ENCODE data around the gene DMP1. TPM values are rescaled to one million over a fixed set of nuclear protein-coding genes. Genes with fewer than 3 reads are reported as not detected.
"Not testable (repeated sequence)": the region's sequence is repeated elsewhere in the genome, so short reads cannot be mapped to it uniquely, and the experiment has no call there.

Gene DMP1
- total RNA-seq, 4 donors from 2014 or later = not detected

DNA sequence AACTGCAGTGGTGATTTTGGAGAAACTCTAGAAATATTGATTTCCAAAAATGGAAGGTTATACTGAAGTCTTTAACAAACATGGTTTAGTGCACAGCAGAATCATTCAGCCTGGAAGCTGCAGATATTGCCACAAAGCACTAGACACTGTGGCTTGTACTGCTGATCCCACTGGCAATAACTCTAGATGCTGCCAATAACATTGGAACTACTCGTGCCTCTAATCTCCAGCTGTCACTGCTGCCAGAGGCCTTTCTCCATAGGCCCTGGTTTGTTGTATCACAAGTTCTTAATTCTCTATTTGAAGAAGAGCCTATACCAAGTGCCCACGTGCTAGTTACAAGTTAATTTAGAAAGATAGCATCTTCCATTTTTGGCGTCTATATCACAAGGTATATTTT is 19.3 kb downstream of the DMP1 start:
- 67 to 75% methylated on average over 2 to 3 of the region's 3 CpGs for WGBS, 2 donors (ENCODE audit: low coverage in 1 of 2)
- ATAC-seq = no peak
- Histone ChIP-seq H3K4me3 (no peak overlapping the region), H3K27me3 (no peaks in the 10 kb centered on the region), H3K36me3 (no peaks in the 10 kb centered on the region), H3K9me3 (peaks cover 0 to 8% (median 0%) of the 10 kb centered on the region in 3 donors), H3K27ac (no peak overlapping the region), H3K4me1 (no peaks in the 10 kb centered on the region)
- TF ChIP-seq, protein P1, sequence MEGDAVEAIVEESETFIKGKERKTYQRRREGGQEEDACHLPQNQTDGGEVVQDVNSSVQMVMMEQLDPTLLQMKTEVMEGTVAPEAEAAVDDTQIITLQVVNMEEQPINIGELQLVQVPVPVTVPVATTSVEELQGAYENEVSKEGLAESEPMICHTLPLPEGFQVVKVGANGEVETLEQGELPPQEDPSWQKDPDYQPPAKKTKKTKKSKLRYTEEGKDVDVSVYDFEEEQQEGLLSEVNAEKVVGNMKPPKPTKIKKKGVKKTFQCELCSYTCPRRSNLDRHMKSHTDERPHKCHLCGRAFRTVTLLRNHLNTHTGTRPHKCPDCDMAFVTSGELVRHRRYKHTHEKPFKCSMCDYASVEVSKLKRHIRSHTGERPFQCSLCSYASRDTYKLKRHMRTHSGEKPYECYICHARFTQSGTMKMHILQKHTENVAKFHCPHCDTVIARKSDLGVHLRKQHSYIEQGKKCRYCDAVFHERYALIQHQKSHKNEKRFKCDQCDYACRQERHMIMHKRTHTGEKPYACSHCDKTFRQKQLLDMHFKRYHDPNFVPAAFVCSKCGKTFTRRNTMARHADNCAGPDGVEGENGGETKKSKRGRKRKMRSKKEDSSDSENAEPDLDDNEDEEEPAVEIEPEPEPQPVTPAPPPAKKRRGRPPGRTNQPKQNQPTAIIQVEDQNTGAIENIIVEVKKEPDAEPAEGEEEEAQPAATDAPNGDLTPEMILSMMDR (IDR thresholded peaks at IDR 0.05) = no peak
- TF ChIP-seq POLR2A (IDR thresholded peaks at IDR 0.05) = no peak
- TF ChIP-seq POLR2AphosphoS5 (IDR thresholded peaks at IDR 0.05) = no peak
- no peak for TF ChIP-seq EP300 (IDR thresholded peaks at IDR 0.05)

DNA sequence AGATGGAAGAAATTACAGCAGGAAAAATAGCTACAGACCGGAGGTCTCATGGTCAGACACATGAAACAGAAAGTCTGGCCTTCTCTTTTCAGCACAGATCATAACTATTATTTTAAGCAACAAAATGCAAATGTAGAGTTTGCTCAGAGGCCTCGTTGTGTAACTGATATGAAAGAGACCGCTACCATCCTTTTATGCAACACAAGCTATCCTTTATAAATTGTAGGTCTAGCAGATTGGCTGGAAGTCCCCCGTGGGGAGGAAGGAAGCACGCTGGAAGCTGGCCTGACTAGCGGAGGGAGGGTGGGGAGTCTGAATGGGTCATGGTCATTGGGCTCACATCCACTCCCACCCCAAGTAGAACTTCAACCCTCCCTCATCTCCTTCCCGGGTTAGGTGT is 27.7 kb downstream of the DMP1 start:
- TF ChIP-seq POLR2AphosphoS5 (IDR thresholded peaks at IDR 0.05) = no peak
- TF ChIP-seq EP300 (IDR thresholded peaks at IDR 0.05) = no peak
- TF ChIP-seq POLR2A (IDR thresholded peaks at IDR 0.05) = no peak
- TF ChIP-seq, protein P1 (IDR thresholded peaks at IDR 0.05) = no peak
- Histone ChIP-seq H3K4me3 (no peak overlapping the region), H3K27me3 (no peaks in the 10 kb centered on the region), H3K9me3 (no peaks in the 10 kb centered on the region), H3K27ac (peak overlapping the region in 1 of 4 donors; percentile 17), H3K4me1 (peaks cover 0 to 6% (median 0%) of the 10 kb centered on the region in 3 donors), H3K36me3 (no peaks in the 10 kb centered on the region)
- ATAC-seq = peak; percentile 39
- WGBS, 2 donors (ENCODE audit: low coverage in 1 of 2) = 32 to 39% methylated on average over 4 to 5 of the region's 7 CpGs

DNA sequence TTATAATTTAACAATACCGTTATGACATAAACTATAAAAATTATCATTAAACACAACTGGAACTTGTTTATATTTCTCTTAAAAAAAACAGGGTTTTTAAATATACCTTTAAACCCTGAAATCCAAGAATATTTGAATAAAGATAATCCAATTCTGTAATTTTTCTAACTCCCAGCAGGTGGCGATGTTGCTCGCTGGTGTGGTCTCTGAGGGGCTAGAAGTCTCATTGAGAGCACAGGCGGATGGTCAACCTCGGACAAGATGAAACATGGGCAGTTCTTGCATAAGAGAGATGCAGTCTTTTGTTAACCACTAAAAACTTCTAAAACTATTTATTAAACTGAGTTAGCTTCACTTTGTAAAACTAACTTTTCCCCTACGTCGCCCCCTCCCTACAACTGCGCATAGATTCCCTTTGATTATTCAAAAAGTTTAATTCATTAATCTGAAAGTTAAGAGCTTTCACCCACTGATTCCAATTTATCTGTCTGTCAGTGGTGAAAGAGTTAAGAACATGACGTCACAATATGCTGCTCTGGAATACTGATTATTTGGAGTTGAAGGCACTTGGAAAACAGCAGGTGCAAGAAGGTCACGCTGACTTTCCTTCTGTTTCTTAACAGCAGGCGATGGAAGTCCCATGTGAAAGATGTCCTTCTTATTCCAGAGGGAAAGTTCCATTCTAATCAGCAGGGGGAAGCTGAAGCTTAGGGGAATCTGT is 29.5 kb downstream of the DMP1 start:
- 33 to 45% methylated on average over 8 to 11 of the region's 11 CpGs for WGBS, 2 donors (ENCODE audit: low coverage in 1 of 2)
- Histone ChIP-seq H3K9me3 (no peaks in the 10 kb centered on the region), H3K27me3 (no peaks in the 10 kb centered on the region), H3K36me3 (no peaks in the 10 kb centered on the region), H3K4me1 (peaks cover 0 to 6% (median 0%) of the 10 kb centered on the region in 3 donors), H3K4me3 (no peak overlapping the region), H3K27ac (no peak overlapping the region)
- TF ChIP-seq POLR2AphosphoS5 (IDR thresholded peaks at IDR 0.05) (no peak), EP300 (IDR thresholded peaks at IDR 0.05) (no peak)
- TF ChIP-seq, protein P1 (IDR thresholded peaks at IDR 0.05) = peak; percentile 61 to 79 (median 70)
- ATAC-seq = peak; percentile 75

DNA sequence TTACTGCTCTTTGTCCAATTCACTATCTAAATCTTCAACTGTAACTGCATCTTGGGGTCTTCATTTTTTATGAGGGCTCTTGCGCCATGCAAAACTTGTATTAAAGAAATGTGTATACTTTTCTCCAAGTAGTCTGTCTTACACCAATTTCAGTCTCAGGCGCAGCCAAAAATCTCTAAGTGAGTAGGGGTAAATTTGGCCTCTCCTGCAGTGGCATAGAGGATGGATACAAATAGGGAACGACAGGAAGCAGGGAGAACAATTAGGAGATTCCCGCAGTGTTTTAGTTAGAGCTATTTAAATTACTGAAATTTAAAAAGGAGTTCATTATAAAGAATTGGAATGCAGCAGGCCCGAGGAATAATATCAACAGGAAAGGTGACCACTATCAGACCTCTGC is 30.2 kb downstream of the DMP1 start:
- no peak for TF ChIP-seq POLR2A (IDR thresholded peaks at IDR 0.05)
- Histone ChIP-seq H3K36me3 (no peaks in the 10 kb centered on the region), H3K27ac (no peak overlapping the region), H3K27me3 (no peaks in the 10 kb centered on the region), H3K4me3 (no peak overlapping the region), H3K9me3 (no peaks in the 10 kb centered on the region), H3K4me1 (peaks cover 0 to 6% (median 0%) of the 10 kb centered on the region in 3 donors)
- WGBS, 2 donors (ENCODE audit: low coverage in 1 of 2) = 53 to 59% methylated on average over 4 of the region's 5 CpGs
- ATAC-seq = no peak

DNA sequence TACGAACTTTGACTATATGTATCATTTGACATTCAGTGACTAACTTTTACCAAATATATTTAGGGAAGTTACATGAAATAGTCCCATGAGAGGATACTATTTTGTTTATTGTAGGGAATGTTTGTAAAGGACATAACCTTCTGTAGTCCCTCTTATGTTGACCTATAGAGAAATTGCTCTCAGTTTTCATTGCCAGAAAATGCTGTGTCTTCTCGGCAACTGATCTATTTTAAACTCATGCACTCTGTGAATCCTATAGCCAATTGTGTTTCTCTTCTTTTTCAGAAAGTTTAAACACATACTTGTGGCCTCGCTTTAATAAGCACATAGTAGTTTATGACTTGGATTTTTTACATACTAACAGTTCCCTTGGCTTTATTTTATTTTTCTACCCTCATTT is 38.2 kb downstream of the DMP1 start:
- Histone ChIP-seq H3K9me3 (peaks cover 0 to 22% (median 0%) of the 10 kb centered on the region in 3 donors), H3K36me3 (no peaks in the 10 kb centered on the region), H3K27me3 (no peaks in the 10 kb centered on the region), H3K4me1 (no peaks in the 10 kb centered on the region), H3K27ac (no peak overlapping the region), H3K4me3 (no peak overlapping the region)
- WGBS, 2 donors (ENCODE audit: low coverage in 1 of 2) = 58 to 62% methylated on average over 3 of the region's 3 CpGs
- ATAC-seq = no peak
- TF ChIP-seq EP300 (IDR thresholded peaks at IDR 0.05) = no peak
- TF ChIP-seq POLR2AphosphoS5 (IDR thresholded peaks at IDR 0.05) = no peak

DNA sequence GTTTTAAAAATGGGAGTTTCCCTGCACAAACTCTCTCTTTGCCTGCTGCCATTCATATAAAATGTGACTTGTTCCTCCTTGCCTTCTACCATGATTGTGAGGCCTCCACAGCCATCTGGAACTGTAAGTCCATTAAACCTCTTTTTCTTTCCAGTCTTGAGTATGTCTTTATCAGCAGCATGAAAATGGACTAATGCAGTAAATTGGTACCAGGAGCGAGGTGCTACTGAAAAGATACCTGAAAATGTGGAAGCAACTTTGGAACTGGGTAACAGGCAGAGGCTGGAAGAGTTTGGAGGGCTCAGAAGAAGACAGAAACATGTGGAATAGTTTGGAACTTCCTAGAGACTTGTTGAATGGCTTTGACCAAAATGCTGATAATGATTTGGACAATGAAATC is 40.9 kb downstream of the DMP1 start:
- not testable (repeated sequence) for H3K27ac ChIP-seq, H3K27me3 ChIP-seq, H3K4me3 ChIP-seq, H3K36me3 ChIP-seq, H3K4me1 ChIP-seq, ATAC-seq
- peaks cover 0 to 22% (median 0%) of the 10 kb centered on the region in 3 donors for H3K9me3 ChIP-seq
- WGBS, 2 donors (ENCODE audit: low coverage in 1 of 2) = 78 to 100% methylated on average over 1 of the region's 1 CpG

DNA sequence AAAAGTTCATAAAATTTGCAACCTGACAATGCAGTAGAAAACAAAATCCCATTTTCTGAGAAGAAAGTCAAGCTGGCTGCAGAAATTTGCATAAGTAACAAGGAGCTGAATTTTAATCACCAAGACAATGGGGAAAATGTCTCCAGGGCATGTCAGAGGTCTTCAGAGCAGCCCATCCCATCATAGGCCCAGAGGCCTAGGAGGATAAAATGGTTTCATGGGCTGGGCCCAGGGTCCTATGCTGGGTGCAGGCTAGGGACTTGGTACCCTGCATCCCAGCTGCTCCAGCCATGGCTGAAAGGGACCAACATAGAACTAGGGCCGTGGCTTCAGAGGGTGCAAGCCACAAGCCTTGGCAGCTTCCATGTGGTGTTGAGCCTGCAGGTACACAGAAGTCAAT is 42.0 kb downstream of the DMP1 start:
- not testable (repeated sequence) for H3K27ac ChIP-seq, H3K27me3 ChIP-seq, H3K4me3 ChIP-seq, H3K4me1 ChIP-seq, H3K36me3 ChIP-seq, ATAC-seq
- H3K9me3 ChIP-seq = peaks cover 0 to 22% (median 0%) of the 10 kb centered on the region in 3 donors
- WGBS, 2 donors (ENCODE audit: low coverage in 1 of 2) = no CpG with 5 or more reads among the region's 1 CpG

Data from gastroesophageal sphincter (tissue), 4 donors.